ENCODE data around the gene TUBB.
"Not testable (repeated sequence)": the region's sequence is repeated elsewhere in the genome, so short reads cannot be mapped to it uniquely, and the experiment has no call there.

TUBB gene

DNA sequence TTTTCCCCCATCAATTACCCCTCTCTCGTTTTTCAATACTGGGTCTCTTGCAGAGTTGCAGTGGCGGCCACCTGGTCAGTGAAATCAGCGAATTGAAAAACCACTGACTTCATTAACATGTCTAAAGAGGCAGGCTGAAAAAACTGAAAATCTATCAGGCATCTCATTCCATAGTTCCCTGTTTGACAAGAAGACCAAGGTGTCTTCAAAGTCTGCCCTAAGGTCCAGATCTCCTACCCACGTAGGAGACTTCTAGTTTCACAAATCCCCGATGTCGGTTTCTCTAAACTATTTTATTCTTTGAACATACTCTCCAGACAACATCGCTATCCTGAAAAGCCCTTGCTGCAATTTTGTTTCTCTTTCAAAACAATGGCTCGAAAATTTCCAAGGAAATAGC, 796 bp upstream of the TUBB start:
- DNase-seq = no peak

GRCh38 chr6:30720738-30721197, 616 bp downstream of the TUBB start:
- peak; percentile 69 for DNase-seq

- peak; percentile 93 for DNase-seq
Observed at GRCh38 chr6:30721198-30722024, 1.3 kb downstream of the TUBB start.

DNA sequence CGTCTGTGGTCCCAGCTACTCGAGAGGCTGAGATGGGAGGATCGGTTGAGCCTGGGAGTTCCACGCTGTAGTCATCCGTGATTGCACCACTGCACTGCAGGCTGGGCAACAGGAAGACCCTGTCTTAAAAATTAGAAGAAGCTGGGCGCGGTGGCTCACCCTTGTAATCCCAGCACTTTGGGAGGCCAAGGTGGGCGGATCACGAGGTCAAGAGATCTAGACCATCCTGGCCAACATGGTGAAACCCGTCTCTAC, 1.8 kb downstream of the TUBB start:
- not testable (repeated sequence) for DNase-seq

DNA sequence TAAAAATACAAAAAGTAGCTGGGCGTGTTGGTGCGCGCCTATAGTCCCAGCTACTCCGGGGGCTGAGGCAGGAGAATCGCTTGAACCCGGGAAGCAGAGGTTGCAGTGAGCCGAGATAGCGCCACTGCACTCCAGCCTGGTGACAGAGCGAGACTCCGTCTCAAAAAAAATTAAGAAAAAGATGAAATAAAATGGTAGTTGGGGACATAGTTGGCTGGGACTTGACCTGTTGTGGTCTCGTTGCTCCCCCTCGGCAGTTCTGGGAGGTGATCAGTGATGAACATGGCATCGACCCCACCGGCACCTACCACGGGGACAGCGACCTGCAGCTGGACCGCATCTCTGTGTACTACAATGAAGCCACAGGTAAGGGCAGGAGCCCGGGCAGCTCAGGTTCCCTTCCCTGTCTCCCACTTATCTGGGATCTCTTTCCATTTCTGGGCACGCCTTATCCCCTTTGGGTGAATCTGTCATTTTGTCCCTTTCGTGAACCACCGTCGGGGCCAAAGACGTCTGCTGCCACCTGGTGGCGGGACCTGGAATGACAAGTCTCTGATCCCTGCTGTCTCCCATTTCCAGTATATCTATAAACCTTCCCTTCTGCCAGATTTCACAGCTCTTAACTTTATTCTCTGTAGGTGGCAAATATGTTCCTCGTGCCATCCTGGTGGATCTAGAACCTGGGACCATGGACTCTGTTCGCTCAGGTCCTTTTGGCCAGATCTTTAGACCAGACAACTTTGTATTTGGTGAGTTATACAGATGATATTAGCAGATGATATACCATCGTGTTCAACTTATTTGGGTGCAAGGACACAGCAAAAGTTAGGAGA, 2.3 kb downstream of the TUBB start:
- DNase-seq = peak; percentile 77

DNA sequence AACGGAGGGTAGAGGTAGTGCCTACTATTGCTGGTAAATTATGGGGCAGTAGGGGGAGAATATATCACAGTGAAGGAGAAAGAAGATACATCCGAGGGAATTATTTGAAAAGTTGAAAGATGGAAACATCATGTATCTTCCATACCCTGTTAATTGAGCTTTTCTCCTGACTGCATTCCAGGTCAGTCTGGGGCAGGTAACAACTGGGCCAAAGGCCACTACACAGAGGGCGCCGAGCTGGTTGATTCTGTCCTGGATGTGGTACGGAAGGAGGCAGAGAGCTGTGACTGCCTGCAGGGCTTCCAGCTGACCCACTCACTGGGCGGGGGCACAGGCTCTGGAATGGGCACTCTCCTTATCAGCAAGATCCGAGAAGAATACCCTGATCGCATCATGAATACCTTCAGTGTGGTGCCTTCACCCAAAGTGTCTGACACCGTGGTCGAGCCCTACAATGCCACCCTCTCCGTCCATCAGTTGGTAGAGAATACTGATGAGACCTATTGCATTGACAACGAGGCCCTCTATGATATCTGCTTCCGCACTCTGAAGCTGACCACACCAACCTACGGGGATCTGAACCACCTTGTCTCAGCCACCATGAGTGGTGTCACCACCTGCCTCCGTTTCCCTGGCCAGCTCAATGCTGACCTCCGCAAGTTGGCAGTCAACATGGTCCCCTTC, 3.1 kb downstream of the TUBB start:
- DNase-seq = not testable (repeated sequence)

DNA sequence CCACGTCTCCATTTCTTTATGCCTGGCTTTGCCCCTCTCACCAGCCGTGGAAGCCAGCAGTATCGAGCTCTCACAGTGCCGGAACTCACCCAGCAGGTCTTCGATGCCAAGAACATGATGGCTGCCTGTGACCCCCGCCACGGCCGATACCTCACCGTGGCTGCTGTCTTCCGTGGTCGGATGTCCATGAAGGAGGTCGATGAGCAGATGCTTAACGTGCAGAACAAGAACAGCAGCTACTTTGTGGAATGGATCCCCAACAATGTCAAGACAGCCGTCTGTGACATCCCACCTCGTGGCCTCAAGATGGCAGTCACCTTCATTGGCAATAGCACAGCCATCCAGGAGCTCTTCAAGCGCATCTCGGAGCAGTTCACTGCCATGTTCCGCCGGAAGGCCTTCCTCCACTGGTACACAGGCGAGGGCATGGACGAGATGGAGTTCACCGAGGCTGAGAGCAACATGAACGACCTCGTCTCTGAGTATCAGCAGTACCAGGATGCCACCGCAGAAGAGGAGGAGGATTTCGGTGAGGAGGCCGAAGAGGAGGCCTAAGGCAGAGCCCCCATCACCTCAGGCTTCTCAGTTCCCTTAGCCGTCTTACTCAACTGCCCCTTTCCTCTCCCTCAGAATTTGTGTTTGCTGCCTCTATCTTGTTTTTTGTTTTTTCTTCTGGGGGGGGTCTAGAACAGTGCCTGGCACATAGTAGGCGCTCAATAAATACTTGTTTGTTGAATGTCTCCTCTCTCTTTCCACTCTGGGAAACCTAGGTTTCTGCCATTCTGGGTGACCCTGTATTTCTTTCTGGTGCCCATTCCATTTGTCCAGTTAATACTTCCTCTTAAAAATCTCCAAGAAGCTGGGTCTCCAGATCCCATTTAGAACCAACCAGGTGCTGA, 3.9 kb downstream of the TUBB start:
- not testable (repeated sequence) for DNase-seq

DNA sequence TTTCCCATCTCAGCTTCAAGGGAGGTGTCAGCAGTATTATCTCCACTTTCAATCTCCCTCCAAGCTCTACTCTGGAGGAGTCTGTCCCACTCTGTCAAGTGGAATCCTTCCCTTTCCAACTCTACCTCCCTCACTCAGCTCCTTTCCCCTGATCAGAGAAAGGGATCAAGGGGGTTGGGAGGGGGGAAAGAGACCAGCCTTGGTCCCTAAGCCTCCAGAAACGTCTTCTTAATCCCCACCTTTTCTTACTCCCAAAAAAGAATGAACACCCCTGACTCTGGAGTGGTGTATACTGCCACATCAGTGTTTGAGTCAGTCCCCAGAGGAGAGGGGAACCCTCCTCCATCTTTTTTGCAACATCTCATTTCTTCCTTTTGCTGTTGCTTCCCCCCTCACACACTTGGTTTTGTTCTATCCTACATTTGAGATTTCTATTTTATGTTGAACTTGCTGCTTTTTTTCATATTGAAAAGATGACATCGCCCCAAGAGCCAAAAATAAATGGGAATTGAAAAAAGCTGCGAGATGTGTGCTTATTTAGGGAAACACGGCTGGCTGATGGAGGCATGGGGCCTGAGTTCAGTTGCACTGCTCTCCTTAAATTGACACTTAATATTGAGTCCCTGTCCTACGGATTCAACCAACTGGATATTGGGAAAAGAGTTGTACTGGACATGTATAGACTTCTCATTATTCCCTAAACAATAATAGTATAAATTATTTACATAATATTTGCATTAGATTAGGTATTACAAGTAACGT, 4.9 kb downstream of the TUBB start:
- DNase-seq = no peak

DNA sequence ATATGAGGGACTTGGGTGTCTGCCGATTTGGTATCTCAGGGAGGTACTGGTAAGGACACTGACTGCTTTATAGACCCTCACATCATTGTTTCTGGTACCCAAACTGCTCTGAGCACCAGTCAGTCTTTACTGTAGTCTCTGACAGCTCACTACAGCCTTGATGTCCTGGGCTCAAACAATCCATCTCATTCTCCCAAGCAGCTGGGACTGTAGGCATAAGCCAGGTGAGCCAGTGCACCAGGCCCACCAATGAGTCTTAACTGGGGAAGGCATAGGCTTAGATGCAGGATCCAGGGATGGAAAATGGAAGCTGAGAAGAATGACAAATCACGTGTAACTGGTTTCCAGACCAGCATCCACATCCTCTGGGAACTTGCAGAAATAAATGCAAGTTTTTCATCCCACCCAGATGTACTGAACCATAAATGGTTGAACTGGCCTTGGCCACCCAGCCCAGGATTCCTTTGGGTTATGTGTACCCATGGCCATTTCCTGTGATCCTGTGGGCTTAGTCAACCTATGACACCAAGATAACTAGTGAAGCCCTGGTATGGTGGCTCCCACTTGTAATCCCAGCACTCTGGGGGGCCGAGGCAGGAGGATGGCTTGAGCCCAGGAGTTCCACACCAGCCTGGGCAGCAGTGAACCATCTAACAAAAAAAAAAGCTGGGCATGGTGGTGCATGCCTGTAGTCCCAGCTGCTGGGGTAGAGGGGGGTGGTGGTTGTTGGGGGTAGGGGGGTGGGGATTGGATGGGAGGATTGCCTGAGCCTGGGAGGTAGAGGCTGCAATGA, 5.8 kb downstream of the TUBB start:
- peak; percentile 79 for DNase-seq

- no peak for DNase-seq
Observed at GRCh38 chr6:30726506-30727413, 6.6 kb downstream of the TUBB start.

GRCh38 chr6:30727920-30728553, 7.9 kb downstream of the TUBB start:
- DNase-seq = no peak

DNA sequence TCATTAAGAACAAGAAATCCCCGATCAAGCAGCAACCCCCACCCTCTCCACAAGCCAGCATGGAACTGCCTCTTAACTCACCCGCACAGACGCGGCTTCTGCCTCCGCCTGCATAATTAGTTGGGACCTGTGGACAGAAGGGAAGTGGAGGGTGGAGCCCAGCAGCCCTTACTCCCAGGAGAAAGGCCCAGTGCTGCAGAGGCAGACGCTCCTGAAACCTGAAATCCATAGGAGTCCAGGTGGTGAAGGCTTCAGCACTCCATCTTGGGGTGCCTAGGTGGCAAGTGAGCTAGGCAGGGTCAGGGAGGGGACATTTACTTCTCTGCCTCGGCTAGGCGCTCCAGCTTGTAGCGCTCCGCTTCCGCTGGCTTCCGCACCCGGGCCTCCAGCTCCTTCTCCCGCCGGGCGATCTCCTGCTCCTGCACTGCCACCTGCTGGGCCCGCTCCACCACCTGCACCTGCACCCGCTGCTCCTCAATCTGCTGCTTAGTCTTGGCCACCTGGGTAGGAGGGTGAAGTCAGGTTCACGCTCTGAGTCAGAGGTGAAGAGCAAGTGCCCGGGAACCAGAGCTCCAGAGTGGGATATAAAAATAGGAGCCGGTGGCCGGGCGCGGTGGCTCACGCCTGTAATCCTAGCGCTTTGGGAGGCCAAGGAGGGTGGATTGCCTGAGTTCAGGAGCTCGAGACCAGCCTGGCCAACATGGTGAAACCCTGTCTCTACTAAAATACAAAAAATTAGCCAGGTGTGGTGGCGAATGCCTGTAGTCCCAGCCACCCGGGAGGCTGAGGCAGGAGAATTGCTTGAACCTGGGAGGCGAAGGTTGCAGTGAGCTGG, 10.7 kb downstream of the TUBB start:
- peak; percentile 63 for DNase-seq

GRCh38 chr6:30732237-30732943, 12.2 kb downstream of the TUBB start:
- no peak for DNase-seq

DNA sequence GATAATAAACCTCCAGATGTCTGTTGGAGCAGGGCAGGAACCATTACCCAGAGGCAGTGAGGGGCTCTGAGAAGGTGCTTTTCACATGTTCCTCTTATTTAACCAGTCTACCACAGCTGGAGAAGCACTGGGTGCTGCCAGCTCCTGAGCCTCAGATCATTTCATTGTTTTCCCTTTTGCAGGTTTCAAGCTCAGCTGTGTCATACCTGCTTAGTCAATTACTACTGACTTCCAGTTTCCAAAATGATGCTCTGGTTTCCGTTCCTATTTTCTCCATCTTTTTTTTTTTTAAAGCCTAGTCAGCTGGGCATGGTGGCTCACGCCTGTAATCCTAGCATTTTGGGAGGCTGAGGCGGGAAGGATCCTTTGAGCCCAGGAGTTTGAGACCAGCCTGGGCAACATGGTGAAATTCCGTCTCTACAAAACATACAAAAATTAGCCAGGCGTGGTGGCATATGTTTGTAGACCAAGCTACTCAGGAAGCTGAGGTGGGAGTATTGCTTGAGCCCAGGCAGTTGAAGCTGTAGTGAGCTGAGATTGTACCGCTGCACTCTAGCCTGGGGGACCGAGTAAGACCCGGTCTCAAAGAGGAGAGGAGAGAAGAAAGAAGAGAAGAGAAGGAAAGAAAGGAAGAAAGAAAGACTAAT, 15.6 kb downstream of the TUBB start:
- DNase-seq = no peak

GRCh38 chr6:30738532-30738931, 18.4 kb downstream of the TUBB start:
- DNase-seq = no peak

- DNase-seq = no peak
Observed at GRCh38 chr6:30740540-30740870, 20.4 kb downstream of the TUBB start.

GRCh38 chr6:30741063-30741779, 21.1 kb downstream of the TUBB start:
- DNase-seq = no peak
